Bronchial epithelial cell (primary cell): Measurements from ENCODE around the gene UVSSA. TPM values are rescaled to one million over a fixed set of nuclear protein-coding genes. Genes with fewer than 3 reads are reported as not detected.

Source experiments
- DNase-seq: peaks from one replicate; pipeline ENCODE4 v3.0.0-alpha.2; 2010; ENCODE audit warnings: low read depth
- FAIRE-seq: peaks from 2 replicates; lab custom pipeline; 2011; peaks lifted over from hg19 to GRCh38; lab: Jason Lieb, UNC
- H3K27me3 ChIP-seq: 2 replicates; pipeline ENCODE4 v1.5.1; 2011; ENCODE audit warnings: low read length; ENCODE audit not compliant: control insufficient read depth, insufficient read depth
- H3K36me3 ChIP-seq: 2 replicates; pipeline ENCODE4 v1.5.1; 2011; ENCODE audit warnings: low read length; ENCODE audit not compliant: control insufficient read depth, insufficient read depth
- H3K4me3 ChIP-seq: 2 replicates; pipeline ENCODE4 v1.5.1; 2011; ENCODE audit warnings: mild to moderate bottlenecking, low read depth, low read length, control low read depth
- CTCF ChIP-seq: IDR thresholded peaks from 2 replicates; pipeline ENCODE4 v1.5.1; 2011; ENCODE audit warnings: mild to moderate bottlenecking, moderate library complexity, low read length, control low read depth, inconsistent platforms; ENCODE audit not compliant: insufficient read depth, severe bottlenecking
- total RNA-seq: library from RNA; depleted of rRNA; stranded (reverse); fragments of >200 nt; gene quantifications from 2 replicates; pipeline ENCODE4 v1.2.1, GENCODE V29; 2014

The UVSSA gene
- total RNA-seq, 1 donor from 2014 or later: 8.2 TPM

GRCh38 chr4:1316537-1317168 lies 30.4 kb upstream of the UVSSA start:
- peaks cover 44% of the 10 kb centered on the region for H3K36me3 ChIP-seq
- FAIRE-seq: no peak
- H3K4me3 ChIP-seq: no peak overlapping the region
- H3K27me3 ChIP-seq: no peaks in the 10 kb centered on the region
- no peak for DNase-seq
- TF ChIP-seq CTCF: no peak

GRCh38 chr4:1317177-1318045 lies 29.6 kb upstream of the UVSSA start:
- Histone ChIP-seq H3K36me3 (peaks cover 44% of the 10 kb centered on the region), H3K27me3 (no peaks in the 10 kb centered on the region), H3K4me3 (no peak overlapping the region)
- TF ChIP-seq CTCF: no peak
- FAIRE-seq (peak; percentile 36), DNase-seq (no peak)

- FAIRE-seq: no peak
- TF ChIP-seq CTCF: no peak
Measured at GRCh38 chr4:1318046-1318375, 29.0 kb upstream of the UVSSA start.

GRCh38 chr4:1318488-1319213 lies 28.4 kb upstream of the UVSSA start:
- TF ChIP-seq CTCF: peak; percentile 24
- no peak for DNase-seq
- no peak overlapping the region for H3K4me3 ChIP-seq
- no peak for FAIRE-seq
- no peaks in the 10 kb centered on the region for H3K27me3 ChIP-seq
- peaks cover 39% of the 10 kb centered on the region for H3K36me3 ChIP-seq

More at GRCh38 chr4:1318046-1318375, 29.0 kb upstream of the UVSSA start:
- no peak for DNase-seq
- Histone ChIP-seq H3K27me3 (no peaks in the 10 kb centered on the region), H3K4me3 (no peak overlapping the region), H3K36me3 (peaks cover 42% of the 10 kb centered on the region)

- Histone ChIP-seq H3K36me3 (peaks cover 34% of the 10 kb centered on the region), H3K4me3 (no peak overlapping the region), H3K27me3 (no peaks in the 10 kb centered on the region)
- DNase-seq (no peak), FAIRE-seq (peak; percentile 7)
- TF ChIP-seq CTCF: no peak
Measured at GRCh38 chr4:1321486-1321885, 25.5 kb upstream of the UVSSA start.
